Stimulated activated CD4-positive, alpha-beta T cell treated with anti-CD3 and anti-CD28 coated beads, TNF-alpha, amount 100 ng/mL, for 24 hours (primary cell): ENCODE results near the gene SETBP1.

Source experiments
- DNase-seq, 3 experiments: peaks; one replicate each; pipeline ENCODE4 v3.0.0-alpha.2; 2020; ENCODE audit warnings: low read depth in 3 of 3

SETBP1 gene

DNA sequence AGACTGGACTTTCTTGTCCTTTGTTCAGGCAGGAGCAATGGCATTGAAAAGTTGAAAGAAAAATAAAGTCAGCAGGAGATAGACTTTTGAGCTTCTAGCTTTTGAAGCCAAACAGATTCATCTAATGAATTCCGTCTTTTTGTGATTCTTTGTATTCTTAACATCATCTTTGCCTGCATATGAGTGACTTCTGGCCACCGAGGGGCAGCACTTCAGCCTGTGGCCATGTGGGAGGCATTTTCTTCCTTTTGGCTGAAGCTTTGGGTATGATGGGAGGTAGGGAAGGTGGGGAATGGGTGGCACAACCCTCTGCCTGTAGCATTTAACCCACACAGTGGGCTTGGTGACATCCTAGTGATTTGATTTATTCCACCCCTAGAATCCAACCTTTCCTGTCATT lies 220.6 kb downstream of the SETBP1 start:
- DNase-seq, result no peak

DNA sequence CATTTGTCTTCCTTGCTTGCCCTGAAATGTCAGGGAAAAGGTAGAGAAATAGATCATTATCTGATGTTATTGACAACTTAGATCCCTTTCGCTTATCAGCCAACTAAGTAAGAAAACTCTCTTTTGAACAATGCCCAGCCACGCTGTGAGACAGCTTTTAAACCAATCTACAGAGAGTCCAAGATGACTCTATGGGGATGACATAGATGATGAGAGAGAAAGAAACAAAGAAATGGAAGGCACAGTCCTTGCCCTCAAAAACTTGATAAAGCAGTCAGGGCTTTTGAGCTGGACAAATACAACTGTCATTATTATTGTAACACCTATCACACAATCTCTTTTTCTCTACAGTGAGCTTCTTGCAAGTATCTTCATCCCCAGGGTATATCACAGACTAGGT lies 222.6 kb downstream of the SETBP1 start:
- DNase-seq, result no peak

DNA sequence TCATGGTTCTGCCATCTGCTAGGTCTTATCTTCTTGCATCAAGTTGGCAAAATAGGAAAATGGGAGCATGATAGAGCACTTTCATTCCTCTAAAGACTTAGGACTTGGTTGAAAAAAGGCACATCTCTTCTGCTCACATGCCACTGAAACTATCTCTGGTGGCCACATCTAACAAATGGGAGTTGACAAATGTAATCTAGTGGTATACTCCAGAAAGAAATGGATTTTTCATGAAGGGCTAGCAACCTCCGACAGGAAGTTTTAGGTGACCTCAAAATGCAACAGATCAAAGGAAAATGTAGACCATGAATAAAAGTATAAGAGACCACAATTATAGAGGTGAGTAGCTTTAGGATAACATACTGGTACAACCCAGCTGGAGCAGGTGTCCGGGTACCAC lies 224.1 kb downstream of the SETBP1 start:
- DNase-seq, result no peak

DNA sequence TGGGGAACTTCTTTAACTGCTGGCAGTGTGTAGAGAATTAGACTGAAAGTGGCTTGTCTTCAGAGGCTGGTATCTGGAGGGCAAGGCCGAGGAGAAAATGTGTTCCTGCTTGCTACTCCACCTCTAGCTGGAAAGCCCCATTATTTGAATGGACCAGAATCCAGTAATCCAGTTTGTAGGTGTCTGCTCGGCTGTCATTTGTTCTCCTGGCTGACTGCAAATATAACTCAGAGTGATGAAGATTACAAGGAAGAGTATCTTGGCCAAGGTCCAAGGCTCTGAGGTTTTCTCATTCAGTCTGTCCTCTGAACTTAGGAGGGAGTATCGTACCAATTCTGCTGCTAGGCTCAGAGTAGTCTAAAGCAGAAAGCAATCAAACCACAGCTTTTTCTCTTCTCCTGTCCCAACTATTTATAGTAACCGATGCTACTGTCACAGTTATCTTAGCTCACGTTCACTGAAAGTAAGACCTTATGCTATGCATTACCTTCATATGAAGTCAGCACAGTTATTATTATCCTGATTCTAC lies 228.6 kb downstream of the SETBP1 start:
- no peak for DNase-seq

GRCh38 chr18:44911260-44911659 lies 230.6 kb downstream of the SETBP1 start:
- DNase-seq, result no peak

GRCh38 chr18:44911773-44912172 lies 231.1 kb downstream of the SETBP1 start:
- DNase-seq, result no peak

- no peak for DNase-seq
Measured at GRCh38 chr18:44912740-44913478, 232.2 kb downstream of the SETBP1 start.

GRCh38 chr18:44914028-44914427 lies 233.3 kb downstream of the SETBP1 start:
- no peak for DNase-seq

DNA sequence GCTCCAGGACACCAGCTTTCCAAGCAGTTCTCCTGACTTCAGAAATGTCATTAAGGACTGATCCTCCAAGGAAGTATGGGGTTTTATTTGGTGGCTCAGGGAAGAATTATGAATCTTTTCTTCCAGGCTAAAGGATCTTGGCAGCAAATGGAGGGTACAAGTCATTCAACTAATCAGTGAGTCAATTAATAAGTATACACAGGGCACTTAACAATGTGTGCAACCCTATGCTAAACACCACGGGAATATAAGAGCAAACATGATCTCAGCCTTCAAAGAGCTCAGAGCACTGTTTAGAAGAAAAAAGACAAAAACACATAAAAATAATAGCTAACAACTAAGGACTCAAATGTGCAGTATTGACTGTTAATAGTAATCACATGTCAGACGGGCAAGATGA lies 234.5 kb downstream of the SETBP1 start:
- no peak for DNase-seq

- no peak for DNase-seq
Measured at GRCh38 chr18:44915661-44916060, 235.0 kb downstream of the SETBP1 start.

DNA sequence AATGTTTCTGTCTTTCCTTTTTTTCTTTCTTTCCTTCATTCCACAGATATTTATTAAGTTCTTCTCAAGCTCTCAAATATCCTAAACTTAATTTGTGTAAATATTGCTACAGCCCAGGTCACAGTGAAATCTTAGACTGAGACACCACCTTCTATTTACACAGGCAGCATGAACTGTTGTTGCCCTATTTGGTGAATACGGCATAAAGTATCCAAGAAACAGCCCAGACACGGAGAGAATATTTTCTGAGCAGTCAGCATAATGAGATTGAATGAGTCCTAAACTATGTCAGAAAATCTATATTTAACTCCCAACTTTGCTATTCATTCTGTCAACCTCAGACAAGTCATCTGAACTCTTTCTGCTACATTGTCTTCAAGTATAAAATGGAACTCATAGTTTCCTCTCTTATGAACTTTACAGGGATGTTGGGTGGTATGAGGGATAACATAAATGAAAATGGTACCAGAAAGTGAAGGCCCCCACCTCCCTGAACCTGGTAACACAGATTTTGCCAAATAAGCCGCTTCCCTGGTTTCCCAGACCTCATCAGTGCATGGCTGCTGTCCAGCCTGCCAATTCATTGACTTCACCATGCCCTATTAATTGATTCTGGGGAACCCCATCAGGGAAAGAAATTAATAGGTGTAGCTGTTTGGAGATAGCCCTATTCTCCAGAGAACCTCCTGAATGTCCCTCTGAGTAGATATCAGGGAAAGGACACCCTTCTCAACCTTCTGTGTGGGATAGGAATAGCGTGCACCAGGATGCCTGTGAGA lies 235.9 kb downstream of the SETBP1 start:
- DNase-seq, result no peak

DNA sequence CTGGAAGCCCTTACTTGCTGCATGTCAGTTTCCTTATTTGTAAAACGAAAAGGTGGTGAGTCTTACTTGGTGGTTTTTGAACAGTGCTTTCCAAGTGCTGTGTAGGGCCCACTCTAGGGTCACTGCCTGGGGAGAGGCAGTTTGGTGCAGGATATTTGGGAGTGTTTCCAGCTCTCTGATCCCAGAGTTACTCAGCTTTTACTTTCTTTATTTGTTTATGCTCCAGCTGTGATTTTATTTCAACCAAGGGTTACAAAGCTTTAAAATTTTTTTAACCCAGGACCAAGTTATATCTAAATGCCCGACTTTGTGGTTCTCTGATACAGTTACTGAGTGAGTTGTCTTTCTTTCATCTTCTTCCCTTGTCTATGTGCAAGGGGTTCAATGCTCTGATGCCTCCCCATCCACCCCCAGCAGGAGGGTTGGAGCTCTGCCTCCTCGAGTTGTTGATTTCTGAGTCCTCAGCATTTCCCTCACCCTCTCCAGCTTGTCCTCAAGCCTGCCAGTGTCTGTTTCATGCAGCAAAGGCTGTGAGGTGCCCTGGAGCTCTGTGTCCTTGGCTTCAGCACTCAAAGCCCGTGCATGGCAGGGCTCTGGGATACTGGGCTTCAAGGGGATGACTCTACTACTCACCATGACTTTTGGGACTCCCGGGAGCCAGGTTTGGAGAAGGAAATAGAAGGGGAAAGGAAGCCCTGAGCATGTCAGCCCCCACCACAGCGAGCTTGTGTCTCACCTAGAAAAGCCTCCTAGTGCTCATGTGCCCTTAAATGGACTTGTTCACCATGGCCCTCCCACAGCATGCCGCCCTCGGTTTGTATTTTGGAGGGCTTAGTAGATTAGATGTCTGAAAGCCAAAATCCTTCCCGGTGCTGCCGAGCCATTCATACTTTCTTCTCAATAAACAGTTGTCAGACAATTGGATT lies 236.8 kb downstream of the SETBP1 start:
- no peak for DNase-seq

DNA sequence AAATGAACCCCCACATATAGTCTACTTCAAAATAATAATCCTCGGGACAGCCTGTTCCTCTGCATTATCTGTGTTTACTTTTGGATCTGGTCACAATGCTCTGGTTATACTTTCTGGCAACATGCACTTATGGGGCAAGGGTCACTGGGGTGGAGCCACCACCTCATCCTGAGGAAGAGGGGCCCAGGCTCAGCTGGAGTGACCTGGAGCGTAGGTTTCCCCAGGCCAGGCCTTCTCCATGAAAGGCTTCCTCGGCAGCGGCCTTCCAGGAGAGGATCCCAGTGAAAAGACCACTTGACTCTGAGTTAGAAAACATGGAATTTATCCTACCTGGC lies 237.4 kb downstream of the SETBP1 start:
- DNase-seq, result no peak

DNA sequence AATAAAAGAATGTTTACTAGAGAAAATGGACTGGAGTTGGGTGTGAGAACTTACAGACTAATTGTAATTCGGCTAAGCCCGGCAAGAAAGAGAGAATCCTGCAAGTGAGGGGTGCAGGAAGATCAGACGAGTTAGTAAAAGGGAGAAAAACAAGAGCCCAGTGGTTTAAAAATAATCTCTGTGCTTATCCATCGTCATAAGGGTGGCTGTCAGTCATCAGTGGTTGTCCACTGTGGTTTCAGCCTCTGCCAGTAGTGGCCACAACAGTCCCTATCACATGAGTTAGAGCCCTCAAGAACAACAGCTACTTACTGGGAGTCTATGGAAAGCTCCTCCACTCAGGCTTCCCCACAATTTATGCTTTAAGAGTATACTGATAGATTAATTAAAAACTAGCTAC lies 239.8 kb downstream of the SETBP1 start:
- DNase-seq, result no peak

- no peak for DNase-seq
Measured at GRCh38 chr18:44921974-44922373, 241.3 kb downstream of the SETBP1 start.

- no peak for DNase-seq
Measured at GRCh38 chr18:44922968-44923367, 242.3 kb downstream of the SETBP1 start.

DNA sequence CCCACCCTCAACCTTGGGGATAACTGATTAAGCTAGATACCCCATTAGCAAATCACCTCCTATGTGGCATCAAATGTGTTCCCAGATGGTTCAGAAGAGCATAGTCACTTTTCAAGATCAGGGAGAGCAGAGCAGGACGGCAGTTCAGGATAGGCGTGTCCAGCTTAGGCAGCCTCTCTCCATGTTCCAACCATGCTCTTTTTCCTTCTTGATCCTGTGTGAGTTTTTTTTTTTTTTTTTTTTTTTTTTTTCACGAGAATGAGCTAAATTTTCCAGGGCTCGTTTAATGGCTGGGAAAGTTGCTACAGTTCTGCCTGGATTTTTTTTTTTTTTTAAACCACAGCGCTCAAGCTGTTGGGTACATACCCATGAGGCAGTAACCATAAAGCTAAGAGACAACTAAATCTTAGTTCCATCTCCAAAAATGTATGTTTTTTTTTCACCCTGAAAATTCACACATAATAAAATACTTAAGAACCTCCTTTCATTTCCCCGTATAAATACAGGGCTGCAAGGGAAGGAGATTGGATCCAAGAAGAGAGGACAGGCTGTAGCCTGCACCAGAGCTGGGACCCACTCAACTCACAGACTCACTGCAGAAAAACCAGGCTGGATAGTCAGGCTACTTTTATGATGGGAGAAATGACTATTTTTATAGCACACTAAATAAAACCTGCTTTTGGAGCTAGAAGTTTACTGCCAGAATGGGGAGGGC lies 244.3 kb downstream of the SETBP1 start:
- DNase-seq, result no peak

- DNase-seq, result no peak
Measured at GRCh38 chr18:44927127-44927849, 246.6 kb downstream of the SETBP1 start.

GRCh38 chr18:44934901-44935300 lies 254.2 kb downstream of the SETBP1 start:
- DNase-seq, result no peak

DNA sequence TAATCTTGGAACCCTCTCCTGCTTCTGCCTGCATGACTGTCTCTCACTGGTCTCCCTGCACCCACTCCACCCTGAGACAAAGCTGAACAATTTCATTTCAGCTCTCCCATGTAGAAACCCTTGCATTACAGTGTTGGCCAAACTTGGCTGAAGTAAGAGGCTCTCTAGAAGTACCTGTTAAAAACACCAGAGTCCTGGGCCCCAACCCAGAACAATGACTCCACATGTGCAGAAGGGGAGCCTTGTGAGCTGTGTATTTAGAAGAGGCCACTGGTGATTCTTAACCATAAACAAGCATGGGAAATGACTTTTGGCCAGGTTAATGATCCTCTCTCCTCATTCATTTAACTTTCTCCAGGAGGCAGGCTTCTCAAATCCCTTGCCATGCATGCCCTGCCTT lies 254.8 kb downstream of the SETBP1 start:
- DNase-seq, result no peak

- no peak for DNase-seq
Measured at GRCh38 chr18:44936485-44936884, 255.8 kb downstream of the SETBP1 start.
